ENCODE results near the gene CX3CR1.

DNA sequence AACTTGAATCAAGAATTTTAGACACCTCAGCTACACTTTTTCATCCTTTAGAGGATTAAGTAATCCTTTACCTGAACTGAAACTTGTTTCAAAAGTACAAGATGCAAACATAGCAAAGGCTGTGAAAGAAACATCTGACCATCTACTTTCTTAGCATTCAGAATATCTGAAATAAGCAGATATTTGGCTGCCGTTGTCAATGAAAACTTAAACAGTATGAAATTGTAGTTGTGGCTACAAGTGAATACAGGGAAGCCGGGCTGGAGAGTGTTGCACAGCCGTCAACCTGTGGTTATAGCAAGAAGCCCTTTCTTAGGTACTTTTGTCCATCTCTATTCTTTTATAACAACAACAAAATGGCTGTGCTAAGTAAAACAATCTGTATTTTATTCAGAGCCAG lies 6.9 kb upstream of the CX3CR1 start:
- TF ChIP-seq, protein P1, sequence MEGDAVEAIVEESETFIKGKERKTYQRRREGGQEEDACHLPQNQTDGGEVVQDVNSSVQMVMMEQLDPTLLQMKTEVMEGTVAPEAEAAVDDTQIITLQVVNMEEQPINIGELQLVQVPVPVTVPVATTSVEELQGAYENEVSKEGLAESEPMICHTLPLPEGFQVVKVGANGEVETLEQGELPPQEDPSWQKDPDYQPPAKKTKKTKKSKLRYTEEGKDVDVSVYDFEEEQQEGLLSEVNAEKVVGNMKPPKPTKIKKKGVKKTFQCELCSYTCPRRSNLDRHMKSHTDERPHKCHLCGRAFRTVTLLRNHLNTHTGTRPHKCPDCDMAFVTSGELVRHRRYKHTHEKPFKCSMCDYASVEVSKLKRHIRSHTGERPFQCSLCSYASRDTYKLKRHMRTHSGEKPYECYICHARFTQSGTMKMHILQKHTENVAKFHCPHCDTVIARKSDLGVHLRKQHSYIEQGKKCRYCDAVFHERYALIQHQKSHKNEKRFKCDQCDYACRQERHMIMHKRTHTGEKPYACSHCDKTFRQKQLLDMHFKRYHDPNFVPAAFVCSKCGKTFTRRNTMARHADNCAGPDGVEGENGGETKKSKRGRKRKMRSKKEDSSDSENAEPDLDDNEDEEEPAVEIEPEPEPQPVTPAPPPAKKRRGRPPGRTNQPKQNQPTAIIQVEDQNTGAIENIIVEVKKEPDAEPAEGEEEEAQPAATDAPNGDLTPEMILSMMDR (IDR thresholded peaks at IDR 0.05) = no peak
- TF ChIP-seq EZH2 (IDR thresholded peaks at IDR 0.05) = no peak
- no peak for TF ChIP-seq EZH2phosphoT487 (IDR thresholded peaks at IDR 0.05)

Measured in neural progenitor cell (in vitro differentiated cells).